GM12875 (cell line): ENCODE data around the gene UBE2D2.
A peak's percentile ranks its signal among the peaks of the same experiment; 100 is the strongest.

Source experiments
- H3K4me3 ChIP-seq: one replicate; pipeline ENCODE4 v1.5.1; 2011; ENCODE audit warnings: low read depth, low read length, control low read depth
- TF ChIP-seq, protein P1 (sequence below): IDR thresholded peaks from 2 replicates; pipeline ENCODE4 v1.5.1; 2011; ENCODE audit warnings: low read depth, mild to moderate bottlenecking, control low read depth, inconsistent platforms, low read length, moderate library complexity, borderline replicate concordance; ENCODE audit not compliant: insufficient read depth

Gene UBE2D2

DNA sequence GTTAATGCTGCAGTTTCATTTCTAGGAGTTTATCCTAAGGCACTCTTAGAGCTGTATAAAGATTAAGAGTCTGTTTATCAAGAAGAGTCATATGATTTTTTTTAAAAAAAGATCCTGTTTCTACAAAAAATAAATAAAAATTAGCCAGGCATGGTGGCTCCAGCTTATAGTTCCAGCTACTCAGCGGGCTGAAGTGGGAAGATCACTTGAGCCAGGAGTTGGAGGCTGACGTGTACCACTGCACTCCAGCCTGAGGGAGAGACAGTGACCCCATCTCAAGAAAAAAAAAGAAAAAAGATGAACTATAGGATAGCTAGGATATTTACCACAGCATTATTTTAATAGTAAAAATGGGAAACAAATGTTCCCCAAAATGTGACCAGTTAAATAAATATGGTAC is 3.3 kb upstream of the UBE2D2 start:
- TF ChIP-seq, protein P1, sequence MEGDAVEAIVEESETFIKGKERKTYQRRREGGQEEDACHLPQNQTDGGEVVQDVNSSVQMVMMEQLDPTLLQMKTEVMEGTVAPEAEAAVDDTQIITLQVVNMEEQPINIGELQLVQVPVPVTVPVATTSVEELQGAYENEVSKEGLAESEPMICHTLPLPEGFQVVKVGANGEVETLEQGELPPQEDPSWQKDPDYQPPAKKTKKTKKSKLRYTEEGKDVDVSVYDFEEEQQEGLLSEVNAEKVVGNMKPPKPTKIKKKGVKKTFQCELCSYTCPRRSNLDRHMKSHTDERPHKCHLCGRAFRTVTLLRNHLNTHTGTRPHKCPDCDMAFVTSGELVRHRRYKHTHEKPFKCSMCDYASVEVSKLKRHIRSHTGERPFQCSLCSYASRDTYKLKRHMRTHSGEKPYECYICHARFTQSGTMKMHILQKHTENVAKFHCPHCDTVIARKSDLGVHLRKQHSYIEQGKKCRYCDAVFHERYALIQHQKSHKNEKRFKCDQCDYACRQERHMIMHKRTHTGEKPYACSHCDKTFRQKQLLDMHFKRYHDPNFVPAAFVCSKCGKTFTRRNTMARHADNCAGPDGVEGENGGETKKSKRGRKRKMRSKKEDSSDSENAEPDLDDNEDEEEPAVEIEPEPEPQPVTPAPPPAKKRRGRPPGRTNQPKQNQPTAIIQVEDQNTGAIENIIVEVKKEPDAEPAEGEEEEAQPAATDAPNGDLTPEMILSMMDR: no peak
- H3K4me3 ChIP-seq: no peak overlapping the region

DNA sequence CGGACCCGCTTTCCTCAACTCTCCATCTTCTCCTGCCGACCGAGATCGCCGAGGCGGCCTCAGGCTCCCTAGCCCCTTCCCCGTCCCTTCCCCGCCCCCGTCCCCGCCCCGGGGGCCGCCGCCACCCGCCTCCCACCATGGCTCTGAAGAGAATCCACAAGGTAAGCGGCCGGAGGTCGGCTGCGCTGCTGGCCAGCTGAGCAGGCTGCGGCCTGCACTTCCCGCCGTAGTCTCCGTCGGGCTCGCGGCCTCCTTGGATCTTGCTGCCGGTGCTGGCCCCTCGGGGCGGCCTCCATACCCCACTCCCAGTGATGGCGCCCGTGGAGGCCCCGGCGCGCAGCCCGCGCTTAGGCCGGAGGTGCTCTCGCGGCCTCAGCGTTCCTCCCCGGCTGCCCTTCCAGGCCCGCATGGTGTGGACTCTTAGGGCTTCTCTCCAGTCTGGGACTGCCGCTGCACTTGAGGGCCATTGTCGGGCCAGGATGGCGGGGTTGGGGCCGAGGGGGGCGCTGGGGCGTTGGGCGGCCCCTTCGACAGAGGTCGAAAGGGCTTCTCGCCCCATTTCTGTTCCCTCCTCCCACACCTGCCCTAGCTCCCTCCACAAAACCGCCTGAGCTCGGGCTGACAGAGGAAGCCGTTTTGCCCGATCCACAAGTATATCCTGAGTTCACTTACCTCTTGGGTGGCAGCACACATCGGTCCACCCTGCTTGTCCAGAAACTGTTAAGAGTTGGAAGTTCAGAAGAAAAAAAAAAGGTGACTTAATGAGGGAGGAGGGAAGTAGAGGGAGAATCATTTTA is 714 bp downstream of the UBE2D2 start:
- TF ChIP-seq, protein P1: no peak
- peak overlapping the region; percentile 73 for H3K4me3 ChIP-seq

DNA sequence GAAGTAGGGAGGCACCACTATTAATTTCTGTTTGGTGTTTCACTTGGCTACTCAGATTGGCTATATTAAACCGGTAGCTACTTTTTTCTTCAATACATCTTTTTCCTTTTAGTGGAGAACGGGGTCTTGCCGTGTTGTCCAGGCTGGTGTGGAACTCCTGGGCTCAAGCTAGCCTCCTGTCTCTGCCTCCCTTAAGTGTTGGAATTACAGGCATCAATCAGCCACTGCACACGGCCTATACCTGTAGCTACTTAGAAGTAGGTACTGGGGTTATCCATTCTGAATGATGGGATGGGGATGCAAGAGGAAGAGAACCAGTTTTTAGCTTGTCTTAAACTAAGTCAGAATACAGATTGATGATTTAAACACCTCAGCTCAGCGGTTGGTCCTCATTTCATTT is 1.7 kb downstream of the UBE2D2 start:
- TF ChIP-seq, protein P1: no peak
- H3K4me3 ChIP-seq: peak overlapping the region; percentile 73

DNA sequence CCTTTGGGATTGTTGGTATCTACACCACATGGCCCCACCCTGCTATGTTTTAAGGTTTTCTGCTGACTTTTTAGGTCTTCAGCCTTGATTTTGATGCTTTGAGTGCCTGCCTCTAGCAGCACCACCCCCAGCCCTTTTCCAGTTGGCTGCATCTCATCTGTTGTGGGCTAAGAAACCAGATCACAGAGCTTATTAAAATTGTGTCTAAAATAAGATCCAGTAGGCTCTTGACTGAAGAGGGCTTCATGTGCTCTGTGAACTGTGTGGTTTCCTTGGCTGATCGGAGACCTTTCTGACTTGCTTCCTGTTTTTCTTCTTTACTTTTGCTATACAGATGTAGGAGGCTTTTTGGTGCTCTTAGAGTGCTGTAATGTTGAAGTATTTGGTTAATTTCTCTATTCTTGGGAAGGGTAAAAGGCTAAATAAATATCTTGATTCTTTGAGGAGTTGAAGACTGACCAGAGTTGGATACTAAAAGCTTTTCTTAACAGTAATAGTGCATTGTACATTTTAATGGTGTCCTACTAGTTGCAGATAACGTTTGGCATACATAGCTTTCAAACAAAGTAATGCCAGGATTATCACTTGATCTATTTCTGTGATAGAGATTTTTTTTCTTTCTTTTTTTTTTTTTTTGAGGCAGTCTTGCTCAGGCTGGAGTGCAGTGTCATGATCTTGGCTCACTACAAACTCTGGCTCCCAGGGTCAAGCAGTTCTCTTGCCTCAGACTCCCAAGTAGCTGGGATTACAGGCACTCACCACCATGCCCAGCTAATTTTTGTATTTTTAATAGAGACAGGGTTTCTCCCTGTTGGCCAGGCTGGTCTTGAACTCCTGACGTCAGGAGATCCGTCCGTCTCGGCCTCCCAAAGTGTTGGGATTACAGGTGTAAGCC is 4.5 kb downstream of the UBE2D2 start:
- TF ChIP-seq, protein P1: no peak

DNA sequence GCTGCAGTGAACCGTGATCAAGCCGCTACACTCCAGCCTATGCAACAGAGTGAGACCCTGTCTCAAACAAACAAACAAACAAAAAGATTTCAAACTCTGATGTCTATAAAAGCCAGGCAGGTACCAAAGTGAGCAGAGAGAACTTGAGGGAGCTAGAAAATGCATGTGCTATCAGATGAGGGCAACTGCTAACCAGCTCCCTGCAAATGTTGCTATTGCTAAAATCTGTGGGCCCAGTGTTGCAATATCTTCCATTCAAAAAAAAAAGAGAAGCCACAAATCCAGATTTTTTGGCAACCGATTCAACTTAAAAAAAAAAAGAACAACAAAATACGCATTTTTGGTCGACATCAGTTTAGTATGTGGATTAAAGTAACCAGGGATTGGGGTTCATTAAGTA is 5.5 kb downstream of the UBE2D2 start:
- TF ChIP-seq, protein P1: no peak

More for the DNA sequence above, 4.5 kb downstream of the UBE2D2 start:
- no peak overlapping the region for H3K4me3 ChIP-seq

DNA sequence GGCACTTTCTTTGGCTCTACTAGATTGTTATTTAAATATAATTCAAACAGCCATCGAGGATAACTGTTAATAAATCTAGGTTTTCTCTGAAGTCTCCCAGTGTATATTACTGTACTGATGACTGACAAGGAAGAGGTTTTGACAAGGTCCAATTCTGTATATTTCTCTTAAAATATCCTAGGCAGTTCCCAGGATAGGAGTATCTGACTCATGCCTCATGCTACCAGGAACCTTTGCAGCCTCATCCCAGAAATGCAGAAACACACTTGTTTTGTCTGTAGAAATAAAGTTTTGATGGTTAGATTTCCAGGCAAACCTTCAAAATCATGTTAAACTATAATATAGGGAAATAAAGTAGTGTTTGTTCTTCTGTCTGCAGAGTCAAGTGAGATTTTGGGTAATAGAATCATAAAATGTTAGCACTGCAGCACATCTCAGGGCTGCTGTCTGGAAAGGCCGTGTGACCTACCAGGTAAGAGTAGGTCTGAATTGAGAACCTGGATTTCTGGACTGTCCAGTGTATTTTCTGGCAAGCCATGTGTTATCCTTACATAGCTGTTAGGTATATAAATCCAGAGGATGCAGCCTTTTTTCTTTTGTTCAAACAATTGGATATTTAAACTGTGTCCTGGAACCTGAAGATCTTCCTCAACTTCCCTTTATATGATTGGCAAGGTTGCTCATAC is 8.3 kb downstream of the UBE2D2 start:
- TF ChIP-seq, protein P1: no peak
- H3K4me3 ChIP-seq: no peak overlapping the region

More for the DNA sequence above, 5.5 kb downstream of the UBE2D2 start:
- no peak overlapping the region for H3K4me3 ChIP-seq
